ENCODE measurements around the gene CTXND1.
A peak's percentile ranks its signal among the peaks of the same experiment; 100 is the strongest.

CTXND1 gene

GRCh38 chr15:80183306-80183705, 68.7 kb downstream of the CTXND1 start:
- no peak for DNase-seq (ENCODE audit: extremely low read depth in 1 of 2, low read depth in 1 of 2)

DNA sequence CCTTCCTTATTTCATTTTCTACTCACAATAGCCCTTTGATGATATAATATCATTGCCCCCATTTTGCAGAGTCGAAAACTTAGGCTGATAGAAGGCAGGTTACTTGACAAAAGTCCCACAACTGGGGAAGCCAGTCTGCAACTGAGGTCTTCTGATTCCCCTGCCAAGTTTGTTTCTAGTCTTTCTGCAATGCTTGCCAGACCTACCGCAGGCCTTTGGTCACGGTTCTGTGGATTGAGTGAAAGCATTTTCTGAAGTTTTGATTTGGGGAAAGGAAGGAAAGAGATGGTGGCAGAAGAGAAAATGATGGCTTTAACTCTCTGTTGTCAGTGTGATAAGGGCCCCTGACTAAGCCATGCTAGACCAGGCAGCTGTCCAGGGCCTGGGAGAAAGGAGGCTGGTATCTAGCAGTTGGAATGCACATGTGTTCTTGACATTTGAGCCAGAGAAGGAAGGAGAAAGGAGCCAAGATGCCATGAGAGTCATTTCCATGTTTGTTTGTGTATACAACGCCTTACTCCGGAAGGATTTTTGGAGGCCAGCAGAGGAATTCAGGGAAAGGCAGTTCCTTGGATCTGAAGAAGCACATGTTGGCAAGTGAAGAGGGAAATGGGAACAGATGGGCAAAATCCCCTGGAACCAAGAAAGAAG, 69.3 kb downstream of the CTXND1 start:
- no peak for DNase-seq (ENCODE audit: extremely low read depth in 1 of 2, low read depth in 1 of 2)

GRCh38 chr15:80180986-80181385, 71.0 kb downstream of the CTXND1 start:
- no peak for DNase-seq (ENCODE audit: extremely low read depth in 1 of 2, low read depth in 1 of 2)

- no peak for DNase-seq (ENCODE audit: extremely low read depth in 1 of 2, low read depth in 1 of 2)
These were observed 71.5 kb downstream of the CTXND1 start for GRCh38 chr15:80180468-80180867.

GRCh38 chr15:80179935-80180334, 72.1 kb downstream of the CTXND1 start:
- no peak for DNase-seq (ENCODE audit: extremely low read depth in 1 of 2, low read depth in 1 of 2)

- no peak for DNase-seq (ENCODE audit: extremely low read depth in 1 of 2, low read depth in 1 of 2)
These were observed 72.8 kb downstream of the CTXND1 start for GRCh38 chr15:80179025-80179759.

- DNase-seq (ENCODE audit: extremely low read depth in 1 of 2, low read depth in 1 of 2) = no peak
These were observed 74.9 kb downstream of the CTXND1 start for GRCh38 chr15:80177156-80177555.

GRCh38 chr15:80176443-80176842, 75.6 kb downstream of the CTXND1 start:
- no peak for DNase-seq (ENCODE audit: extremely low read depth in 1 of 2, low read depth in 1 of 2)

DNA sequence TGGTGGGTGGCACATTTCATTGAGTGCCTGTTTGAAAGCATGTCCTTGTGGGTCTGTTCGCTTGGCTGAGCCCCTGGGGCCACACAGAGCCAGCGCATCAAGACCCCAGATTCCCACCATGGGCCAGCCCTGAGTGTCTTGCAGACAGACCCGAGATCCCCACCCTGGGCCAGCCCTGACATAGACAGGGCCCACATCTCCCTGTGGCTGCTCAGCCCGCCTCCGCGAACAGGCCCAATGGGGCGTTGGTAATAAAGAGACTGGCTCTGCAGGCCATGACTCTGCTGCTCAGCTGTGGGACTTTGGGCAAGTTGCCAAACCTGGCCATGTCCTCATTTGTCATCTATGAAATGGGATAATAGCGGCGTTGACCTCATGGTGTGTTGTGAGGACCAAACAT, 76.6 kb downstream of the CTXND1 start:
- DNase-seq (ENCODE audit: extremely low read depth in 1 of 2, low read depth in 1 of 2) = no peak

- no peak for DNase-seq (ENCODE audit: extremely low read depth in 1 of 2, low read depth in 1 of 2)
These were observed 77.8 kb downstream of the CTXND1 start for GRCh38 chr15:80174017-80174746.

DNA sequence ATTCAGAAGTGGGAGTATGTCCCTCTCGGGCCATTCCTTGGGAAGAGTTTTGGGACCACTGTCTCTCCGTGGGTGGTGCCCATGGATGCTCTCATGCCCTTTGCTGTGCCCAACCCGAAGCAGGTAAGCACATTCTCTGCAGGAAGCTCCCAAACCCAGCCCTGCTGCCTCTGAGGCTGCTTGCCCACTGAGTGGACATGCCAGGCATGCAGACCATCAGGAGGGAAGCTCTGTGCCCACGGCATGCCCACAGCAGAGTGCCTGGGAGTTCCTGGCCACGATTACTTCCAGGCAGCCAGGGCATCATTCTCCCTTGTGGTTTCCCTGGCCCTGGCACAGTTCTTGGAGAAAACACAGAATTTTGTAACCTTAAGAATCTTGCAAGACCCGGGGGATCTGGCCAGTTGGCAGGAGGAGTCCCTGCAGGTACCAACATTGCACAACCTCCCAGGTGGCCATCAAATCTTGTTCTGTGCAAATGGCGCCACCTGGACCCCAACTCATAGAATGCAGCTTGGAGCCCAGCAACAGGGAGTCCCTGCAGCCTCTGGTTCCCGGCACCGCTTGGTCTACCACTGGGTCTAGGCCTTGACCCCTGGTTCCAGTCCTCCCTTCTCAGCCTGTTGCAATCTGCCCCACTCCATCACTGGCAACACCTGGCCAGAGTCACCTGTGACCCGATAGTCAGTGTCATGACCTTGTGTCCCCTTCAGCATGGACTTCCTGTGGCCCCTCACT, 78.8 kb downstream of the CTXND1 start:
- DNase-seq (ENCODE audit: extremely low read depth in 1 of 2, low read depth in 1 of 2) = peak in 1 of 2 donors; percentile 43

DNA sequence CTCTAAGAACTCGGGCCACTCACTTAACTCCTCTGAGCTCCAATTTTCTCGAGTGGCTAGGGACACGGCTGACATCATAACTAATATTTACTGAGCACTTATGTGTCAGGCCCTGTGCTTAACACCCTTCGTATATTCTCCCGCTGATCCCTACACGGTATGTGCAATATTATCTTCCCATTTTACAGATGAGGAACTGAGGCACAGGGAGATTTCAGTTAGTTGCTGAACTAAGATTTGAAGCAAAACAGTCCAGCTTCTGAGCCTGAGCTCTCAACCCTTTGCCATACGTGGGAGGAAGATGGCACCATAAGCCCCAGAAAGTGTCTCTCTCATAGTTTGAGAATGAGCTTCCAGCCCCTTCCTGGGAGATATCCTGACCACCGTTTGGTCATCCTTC, 79.6 kb downstream of the CTXND1 start:
- no peak for DNase-seq (ENCODE audit: extremely low read depth in 1 of 2, low read depth in 1 of 2)

- no peak for DNase-seq (ENCODE audit: extremely low read depth in 1 of 2, low read depth in 1 of 2)
These were observed 80.2 kb downstream of the CTXND1 start for GRCh38 chr15:80171787-80172186.

DNA sequence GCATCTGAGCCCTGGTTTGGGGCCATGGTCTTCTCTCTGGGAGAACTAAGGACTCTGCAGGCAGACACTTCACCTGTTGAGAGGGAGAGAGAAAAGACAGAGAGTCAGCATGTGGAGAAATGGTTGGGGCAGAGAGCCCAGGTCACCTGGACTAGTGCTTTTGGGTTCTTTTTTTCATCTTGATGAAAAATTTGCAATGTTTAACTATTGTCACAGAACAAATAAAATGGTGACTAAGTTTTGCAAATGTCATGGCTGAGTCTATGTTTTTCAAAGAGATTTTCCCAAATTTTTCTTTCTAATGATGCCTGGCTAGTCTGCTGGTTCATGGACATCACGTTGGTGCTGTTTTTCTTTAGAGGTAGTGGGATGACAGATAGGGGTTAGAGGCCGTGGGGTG, 81.4 kb downstream of the CTXND1 start:
- no peak for DNase-seq (ENCODE audit: extremely low read depth in 1 of 2, low read depth in 1 of 2)

GRCh38 chr15:80169768-80170357, 82.2 kb downstream of the CTXND1 start:
- DNase-seq (ENCODE audit: extremely low read depth in 1 of 2, low read depth in 1 of 2) = no peak

DNA sequence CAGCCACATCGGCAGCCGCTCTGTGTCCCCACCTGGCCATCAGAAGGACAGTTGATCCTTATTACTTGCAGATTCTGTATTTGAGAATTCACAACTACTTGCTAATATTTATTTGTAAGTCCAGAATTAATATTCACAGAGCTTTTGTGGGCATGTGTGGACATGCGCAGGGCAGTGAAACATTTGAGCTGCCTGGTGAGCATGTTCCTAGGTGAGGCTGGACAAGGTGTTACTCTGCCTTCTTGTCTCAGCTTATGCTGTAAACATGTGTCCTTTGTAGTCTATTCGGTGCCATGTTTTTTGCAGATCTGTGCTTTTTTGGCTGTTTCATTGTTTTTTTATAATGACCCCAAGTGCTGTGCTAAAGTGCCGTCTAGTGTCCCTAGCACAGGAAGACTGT, 83.6 kb downstream of the CTXND1 start:
- no peak for DNase-seq (ENCODE audit: extremely low read depth in 1 of 2, low read depth in 1 of 2)

- no peak for DNase-seq (ENCODE audit: extremely low read depth in 1 of 2, low read depth in 1 of 2)
These were observed 84.1 kb downstream of the CTXND1 start for GRCh38 chr15:80167936-80168335.

GRCh38 chr15:80163897-80164296, 88.1 kb downstream of the CTXND1 start:
- DNase-seq (ENCODE audit: extremely low read depth in 1 of 2, low read depth in 1 of 2) = no peak

DNA sequence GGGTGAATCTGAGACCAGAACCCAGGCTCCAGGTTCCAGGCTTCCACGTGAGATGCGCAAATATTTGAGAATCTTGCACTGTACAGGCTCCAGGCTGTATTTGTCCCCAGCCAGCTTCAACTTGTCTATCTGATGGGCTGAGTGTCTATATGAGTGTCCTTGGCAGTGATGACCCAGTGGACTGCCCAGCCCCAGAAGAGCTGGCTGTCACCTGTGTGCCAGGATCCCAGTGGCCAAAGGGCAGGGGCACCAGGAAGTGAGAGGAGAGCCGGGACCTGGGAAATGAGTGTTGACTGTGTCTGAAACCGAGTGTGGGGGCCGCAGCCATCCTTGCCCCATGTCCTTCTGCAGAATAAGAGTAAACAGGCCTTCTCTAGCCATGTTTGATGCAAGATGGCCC, 88.8 kb downstream of the CTXND1 start:
- DNase-seq (ENCODE audit: extremely low read depth in 1 of 2, low read depth in 1 of 2) = no peak

DNA sequence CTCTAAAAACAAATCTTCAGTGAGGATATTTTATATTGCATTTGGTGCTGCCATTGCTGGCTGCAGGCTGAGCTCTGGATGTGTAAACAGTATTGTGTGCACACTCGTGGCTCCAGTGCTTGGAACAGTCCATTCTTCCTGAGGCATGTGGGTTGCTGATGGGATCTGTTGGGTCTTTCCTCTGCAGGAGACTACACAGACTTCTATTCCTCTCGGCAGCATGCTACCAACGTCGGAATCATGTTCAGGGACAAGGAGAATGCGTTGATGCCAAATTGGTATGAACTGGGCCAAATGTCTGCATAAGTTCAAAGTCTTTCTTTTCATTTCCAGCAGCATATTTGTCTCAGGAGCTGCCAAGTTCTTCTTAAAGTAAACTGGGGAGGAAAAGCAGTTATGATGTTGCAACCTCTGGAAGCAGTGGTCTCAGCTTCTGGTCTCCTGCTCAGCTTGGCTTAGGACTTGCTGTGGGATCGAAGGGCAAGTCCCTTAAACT, 89.9 kb downstream of the CTXND1 start:
- DNase-seq (ENCODE audit: extremely low read depth in 1 of 2, low read depth in 1 of 2) = no peak

All from activated CD8-positive, alpha-beta memory T cell treated with anti-CD3 and anti-CD28 coated beads for 1 hour (primary cell).